Fibroblast of upper back skin (primary cell): ENCODE measurements around the gene EID2.

Experiments
- DNase-seq: peaks from one replicate; pipeline ENCODE4 v3.0.0-alpha.2; 2013

The EID2 gene

DNA sequence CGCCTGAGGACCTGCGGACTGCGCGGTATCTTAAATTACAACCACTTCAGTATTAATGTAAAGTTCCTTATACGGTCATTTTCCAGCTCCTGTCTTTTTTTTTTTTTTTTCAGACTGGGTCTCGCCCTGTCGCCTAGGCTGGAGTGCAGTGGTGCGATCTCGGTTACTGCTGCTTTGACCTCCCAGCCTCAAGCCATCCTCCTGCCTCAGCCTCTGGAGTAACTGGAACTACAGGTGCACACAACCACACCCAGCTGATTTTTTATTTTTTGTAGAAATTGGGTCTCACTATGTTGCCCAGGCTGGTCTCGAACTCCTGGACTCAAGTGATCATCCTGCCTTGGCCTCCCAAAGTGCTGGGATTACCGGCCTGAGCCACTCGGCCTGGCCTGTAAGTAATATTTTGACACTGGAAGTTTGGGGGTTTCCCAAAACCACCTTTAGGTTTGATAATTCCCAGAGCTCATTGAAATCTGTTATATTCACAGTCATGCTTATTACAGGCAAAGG is 6.9 kb downstream of the EID2 start:
- DNase-seq, result no peak

DNA sequence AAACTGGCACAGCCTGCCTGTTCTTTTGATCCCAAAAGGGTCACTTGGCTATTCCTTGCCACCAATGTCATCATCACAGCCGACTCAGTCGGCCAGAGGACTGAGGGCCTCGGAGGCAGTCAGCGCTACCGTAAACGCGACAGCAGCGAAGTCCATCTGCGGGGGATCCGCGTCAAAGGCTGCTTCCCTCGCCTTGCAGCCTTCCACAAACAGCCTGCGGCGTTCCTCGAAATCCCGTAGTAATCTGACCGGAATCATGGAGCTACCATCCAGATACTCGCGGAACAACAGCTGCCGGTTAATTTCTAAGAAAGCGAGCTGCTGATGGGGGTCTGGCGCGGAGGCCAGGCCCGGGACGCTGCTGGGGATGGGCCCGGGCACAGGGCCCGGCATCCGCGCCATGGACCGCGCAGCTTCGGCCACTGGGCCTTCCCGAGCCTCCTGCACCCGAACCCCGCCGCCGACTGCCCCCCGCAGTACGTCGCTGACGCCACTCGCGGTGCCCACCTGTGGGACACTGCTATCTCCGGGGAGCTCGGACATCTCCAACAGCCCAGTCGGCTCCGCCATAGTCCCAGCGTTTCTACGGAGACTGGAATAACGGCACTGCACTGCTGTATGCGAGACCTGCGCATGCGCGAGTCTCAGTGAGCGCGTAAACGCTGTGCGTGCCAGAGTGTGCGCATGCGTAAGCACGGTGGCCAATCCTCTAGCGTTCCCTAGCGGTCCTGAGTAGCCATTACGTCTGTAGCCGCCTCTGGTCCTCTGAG is 7.5 kb downstream of the EID2 start, which contains the start of gene EID2B:
TSS of gene EID2B (minus strand) at position 620 of the 770 bp plus-strand sequence. CDS start at position 570, 50 bp downstream.
- peak; percentile 95 for DNase-seq

DNA sequence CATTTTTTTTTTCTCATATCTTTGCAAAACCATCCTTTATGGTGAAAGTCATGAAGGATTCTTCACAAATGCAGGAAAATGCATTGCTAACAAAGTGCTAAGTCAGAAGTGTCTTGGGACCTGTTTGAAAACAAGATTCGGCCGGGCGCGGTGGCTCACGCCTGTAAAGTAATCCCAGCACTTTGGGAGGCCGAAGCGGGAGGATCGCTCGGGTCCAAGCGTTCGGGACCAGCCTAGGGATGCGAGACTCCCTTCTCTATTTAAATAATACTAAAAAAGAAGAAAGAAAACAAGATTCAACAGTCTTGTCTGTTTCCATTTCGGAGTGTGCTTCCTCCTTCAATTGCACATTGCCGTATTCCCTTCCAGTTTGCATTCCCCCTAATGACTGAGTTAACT is 8.1 kb downstream of the EID2 start:
- DNase-seq, result no peak

DNA sequence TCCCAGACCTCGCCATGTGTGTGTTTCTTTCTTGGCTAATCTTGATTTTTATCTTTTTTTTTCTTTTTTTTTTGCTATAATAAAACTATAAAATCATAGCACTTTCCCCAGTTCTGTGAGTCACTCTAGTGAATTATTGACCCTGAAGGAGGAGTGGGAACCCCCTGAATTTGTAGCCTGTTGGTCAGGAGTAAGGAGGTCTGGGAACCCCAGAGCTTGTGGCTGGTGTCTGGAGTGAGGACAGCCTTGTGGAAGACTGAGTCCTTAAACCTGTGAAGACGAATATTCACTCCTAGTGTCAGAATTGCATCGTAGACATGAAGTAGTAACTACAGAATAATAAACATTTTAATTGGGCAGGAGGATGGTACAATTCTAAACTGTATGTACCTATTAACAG is 14.8 kb downstream of the EID2 start:
- no peak for DNase-seq

DNA sequence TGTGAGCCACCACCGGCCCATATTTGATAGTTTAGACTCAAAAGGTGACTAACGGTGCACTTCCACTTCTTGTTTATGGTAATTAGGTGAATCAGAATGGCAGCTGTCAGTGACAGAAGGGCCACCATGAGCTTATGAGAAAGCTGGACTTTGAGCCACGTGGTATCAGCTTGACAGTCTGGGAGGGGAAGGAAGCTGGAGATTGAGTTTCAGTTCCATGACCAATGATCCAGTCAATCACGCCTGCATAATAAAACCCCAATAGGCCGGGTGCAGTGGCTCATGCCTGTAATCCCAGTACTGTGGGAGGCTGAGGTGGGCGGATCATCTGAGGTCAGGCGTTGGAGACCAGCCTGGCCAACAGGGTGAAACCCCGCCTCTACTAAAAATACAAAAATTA is 15.5 kb downstream of the EID2 start:
- DNase-seq, result no peak

DNA sequence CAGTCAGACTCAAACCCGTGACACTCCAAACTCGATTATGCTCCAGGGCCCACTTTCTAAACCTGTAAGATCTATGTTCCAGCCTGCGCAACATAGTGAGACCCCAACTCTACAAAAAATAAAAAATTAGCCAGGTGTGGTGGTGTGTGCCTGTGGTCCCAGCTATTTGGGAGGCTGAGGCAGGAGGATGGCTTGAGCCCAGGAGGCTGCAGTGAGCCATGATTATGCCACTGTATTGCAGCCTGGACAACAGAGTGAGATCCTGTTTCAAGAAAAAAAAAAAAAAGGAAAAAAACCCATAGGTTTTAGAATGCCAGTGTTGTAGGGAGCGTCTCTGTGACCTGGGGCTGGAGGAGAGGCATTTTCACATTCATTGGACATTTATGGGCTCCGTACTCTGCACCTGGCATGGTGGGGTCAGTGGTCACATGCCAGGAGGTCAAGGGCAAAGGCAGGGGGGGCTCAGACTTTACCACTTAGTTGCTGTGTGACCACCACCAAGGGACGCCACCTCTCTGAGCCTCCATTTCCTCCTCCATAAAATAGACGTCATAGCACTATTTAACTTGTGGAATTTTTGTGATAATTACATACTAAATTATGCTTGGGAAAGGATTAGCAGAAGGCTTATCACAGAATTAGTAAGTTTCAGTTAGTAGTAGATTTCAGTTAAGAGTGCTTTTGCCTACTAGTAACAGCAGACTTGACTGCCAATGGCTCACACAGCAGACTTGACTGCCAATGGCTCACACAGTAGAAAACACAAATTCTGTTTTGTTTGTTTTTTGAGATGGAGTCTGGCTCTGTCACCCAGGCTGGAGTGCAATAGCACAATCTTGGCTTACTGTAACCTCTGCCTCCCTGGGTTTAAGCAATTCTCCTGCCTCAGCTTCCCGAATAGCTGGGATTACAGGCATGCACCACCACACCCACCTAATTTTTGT is 19.1 kb downstream of the EID2 start:
- DNase-seq, result no peak

DNA sequence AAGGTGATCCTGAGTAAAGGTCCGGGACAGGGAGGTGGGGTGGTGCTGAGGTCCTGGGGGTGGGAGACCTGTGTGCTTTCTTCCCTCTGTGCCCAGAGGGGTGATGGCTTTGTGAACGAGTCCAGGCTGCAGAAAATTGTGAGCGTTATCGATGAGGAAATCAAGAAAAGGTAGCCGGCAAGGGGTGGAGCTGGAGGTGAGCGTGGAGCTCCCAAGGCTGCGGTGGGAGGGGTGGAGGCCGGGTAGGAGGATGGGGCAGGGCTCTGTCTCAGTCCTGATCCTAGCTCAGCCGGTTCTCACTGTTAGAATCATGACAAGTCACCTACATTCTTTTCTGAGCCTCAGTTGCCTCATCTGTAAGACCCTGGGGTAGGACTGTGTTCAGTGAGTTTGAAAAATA is 21.0 kb downstream of the EID2 start:
- DNase-seq, result no peak

DNA sequence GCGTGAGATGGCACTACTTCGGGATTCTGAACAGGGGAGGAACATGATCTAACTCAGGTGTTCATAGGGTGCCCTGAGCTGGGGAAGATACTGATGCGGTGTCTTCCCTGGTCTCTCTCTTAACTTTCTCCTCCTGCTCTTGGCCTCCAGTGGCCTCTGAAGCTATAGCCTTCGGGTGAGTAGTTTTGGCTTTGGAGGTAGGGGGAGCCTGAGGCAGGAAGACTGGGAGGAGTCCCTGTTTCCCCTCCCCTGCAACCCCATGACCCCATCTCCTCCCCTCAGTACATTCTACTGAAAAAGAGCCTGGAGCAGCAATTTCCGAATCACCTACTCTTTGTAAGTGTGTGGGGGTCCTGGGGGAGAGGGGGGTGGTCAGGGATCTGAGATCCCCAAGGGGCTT is 21.5 kb downstream of the EID2 start:
- DNase-seq, result no peak

DNA sequence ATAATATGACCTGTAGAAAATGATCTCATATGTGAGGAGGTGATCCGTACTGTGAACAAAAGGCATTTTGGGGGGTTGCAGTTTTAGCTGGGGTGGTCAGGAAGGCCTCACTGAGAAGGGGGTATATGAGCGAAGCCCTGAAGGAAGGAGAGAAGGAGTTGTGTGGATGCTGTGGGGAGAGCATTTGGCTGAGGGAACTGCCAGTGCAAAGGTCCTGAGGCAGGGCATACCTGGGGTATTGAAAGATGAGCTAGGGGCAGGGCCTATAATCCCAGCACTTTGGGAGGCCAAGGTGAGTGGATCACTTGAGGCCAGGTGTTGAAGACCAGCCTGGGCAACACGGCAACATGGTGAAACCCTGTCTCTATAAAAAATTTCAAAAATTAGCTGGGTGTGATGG is 22.5 kb downstream of the EID2 start:
- DNase-seq, result no peak

DNA sequence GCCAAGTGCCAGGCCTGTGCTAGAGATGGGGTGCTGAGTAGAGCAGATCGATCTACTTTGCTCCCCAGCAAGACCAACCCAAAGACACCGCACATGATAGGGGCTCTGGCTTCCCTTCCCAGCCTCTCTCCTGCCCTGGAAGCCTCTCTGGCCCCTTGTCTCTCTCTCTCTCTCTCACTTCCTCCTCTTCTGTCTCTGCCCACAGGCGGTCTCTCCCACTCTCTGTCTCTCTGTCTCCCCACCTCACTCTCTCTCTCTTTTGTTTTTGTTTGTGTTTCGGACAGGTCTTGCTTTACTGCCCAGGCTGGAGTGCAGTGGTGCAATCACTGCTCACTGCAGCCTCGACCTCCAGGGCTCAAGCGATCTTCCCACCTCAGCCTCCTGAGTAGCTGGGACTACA is 23.7 kb downstream of the EID2 start:
- DNase-seq, result no peak

DNA sequence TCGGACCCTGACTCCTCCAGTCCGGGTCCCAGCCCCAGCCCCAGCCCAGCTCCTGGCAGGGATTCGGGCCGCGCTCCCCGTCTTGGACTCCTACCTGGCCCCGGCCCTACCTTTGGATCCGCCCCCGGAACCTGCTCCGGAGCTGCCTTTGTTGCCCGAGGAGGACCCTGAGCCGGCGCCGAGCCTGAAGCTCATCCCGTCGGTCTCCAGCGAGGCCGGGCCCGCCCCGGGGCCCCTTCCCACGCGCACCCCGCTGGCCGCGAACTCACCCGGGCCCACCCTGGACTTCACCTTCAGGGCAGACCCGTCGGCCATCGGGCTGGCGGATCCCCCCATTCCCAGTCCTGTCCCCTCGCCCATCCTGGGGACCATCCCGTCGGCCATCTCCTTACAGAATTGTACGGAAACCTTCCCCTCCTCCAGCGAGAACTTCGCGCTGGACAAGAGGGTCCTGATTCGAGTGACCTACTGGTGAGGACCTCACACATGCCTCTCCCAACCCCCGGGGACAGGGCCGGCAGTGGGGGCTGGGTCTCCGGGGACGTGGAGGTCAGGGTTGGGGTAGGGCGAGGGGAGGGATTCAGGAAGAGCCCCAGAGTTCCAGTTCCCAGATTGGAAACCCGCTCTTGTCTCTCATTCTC is 24.3 kb downstream of the EID2 start:
- no peak for DNase-seq

DNA sequence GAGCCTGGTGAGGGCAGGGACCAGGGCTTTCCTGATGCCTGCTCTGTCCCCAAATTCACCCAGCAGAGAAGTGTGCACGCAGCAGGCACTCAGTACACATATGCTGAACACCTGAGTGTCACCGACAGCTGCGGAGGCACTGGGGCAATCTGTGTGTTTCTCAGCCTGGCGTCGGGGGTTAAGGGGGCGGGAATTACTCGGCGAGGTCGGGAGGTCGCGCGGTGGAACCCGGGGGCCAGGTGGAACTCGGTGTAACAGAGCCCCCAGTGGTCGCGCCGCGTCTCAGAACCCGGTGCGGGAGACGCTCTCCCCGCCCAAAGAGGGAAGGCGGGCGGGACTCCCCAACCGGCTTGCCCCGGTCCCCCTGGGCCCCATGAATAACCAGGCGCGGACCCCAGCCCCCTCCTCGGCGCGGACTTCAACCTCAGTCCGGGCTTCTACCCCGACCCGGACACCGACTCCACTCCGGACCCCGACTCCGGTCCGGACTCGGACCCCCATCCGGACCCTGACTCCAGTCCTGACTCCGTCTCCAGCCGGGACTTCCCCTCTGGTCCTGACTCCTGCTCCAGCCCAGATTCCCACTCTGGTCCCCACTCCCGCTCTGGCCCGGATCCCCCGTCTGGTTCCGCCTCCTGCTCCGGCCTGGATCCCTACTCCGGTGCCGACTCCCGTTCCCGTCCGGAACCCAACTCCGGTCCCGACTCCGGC is 25.0 kb downstream of the EID2 start, which contains the start of gene SELENOV:
TSS of gene SELENOV (plus strand) at position 300 of the 711 bp plus-strand sequence. CDS start at position 374, 74 bp downstream.
- DNase-seq, result no peak

DNA sequence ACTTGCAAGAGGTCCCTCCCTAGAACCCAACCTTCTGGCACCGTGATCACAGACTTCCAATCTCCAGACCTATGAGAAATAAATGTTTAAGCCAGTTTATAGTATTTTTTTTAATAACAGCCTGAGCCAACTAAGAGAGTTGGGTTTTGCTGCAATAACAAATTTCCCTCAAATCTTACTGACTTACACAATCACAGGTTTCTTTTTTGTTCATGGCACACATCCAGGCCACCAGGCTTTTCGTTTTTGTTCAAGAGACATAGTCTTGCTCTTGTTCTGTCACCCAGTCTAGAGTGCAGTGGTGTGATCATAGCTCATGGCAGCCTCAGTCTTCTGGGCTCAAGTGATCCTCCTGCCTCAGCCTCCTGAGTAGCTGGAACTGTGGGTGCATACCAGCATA is 27.0 kb downstream of the EID2 start:
- no peak for DNase-seq

DNA sequence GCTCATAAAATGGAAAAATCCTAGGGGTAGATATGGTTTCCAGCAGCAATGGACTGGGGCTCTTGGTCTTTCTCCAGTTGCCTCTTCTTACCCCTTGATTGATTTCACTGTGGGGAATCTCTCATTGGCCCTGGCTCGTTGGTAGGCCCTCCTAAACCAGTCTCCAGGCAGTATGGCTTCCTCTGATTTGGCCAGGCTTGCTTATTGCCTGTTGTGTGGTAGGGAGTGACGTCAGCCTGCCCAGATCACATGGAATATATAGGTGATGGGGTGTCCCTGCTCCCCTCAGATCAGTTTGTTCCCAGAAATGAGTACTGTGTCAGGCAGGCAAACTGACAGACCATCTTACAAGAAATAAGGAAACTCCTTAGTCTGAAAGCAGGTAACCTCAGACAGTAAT is 30.7 kb downstream of the EID2 start:
- DNase-seq, result no peak

DNA sequence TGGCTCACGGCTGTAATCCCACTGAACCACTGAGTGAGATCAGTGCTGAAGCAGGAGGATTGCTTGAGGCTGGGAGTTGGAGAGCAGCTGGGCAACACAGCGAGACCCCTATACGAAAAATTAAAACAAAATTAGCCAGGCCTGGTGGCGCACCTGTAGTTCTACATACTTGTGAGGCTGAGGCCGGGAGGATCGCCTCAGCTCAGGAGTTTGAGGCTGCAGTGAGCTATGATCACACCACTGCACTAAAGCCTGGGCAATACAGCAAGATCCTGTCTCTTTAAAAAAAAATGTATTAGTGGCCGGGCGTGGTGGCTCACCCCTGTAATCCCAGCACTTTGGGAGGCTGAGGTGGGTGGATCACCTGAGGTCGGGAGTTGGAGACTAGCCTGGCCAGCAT is 31.3 kb downstream of the EID2 start:
- DNase-seq, result no peak

DNA sequence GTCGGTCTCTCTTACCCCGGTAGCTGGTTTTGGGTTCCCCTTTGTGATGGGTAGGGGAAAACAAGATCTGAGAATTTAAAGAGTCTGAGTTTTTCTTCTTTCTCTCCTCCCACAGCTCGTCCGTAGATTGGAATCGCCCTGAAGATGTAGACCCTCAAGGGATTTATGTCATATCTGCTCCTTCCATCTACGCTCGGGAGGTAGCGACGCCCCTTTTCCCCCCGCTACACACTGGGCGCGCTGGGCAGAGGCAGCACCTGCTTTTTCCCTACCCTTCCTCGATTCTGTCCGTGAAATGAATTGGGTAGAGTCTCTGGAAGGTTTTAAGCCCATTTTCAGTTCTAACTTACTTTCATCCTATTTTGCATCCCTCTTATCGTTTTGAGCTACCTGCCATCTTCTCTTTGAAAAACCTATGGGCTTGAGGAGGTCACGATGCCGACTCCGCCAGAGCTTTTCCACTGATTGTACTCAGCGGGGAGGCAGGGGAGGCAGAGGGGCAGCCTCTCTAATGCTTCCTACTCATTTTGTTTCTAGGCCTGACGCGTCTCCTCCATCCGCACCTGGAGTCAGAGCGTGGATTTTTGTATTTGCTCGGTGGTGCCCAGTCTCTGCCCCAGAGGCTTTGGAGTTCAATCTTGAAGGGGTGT is 32.1 kb downstream of the EID2 start:
- DNase-seq, result no peak

DNA sequence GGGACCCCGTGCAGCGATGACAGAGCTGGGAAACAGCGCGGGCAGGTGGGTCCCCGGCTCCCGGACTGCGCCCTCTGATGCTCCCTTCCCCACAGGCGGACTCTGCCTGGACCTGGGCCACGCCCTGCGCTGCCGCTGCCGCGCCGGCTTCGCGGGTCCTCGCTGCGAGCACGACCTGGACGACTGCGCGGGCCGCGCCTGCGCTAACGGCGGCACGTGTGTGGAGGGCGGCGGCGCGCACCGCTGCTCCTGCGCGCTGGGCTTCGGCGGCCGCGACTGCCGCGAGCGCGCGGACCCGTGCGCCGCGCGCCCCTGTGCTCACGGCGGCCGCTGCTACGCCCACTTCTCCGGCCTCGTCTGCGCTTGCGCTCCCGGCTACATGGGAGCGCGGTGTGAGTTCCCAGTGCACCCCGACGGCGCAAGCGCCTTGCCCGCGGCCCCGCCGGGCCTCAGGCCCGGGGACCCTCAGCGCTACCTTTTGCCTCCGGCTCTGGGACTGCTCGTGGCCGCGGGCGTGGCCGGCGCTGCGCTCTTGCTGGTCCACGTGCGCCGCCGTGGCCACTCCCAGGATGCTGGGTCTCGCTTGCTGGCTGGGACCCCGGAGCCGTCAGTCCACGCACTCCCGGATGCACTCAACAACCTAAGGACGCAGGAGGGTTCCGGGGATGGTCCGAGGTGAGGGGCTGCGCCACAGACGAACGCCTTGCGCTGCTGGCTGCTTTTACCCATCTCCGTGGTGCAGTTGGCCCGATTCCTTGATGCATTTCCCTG is 32.8 kb downstream of the EID2 start:
- DNase-seq, result peak; percentile 64

DNA sequence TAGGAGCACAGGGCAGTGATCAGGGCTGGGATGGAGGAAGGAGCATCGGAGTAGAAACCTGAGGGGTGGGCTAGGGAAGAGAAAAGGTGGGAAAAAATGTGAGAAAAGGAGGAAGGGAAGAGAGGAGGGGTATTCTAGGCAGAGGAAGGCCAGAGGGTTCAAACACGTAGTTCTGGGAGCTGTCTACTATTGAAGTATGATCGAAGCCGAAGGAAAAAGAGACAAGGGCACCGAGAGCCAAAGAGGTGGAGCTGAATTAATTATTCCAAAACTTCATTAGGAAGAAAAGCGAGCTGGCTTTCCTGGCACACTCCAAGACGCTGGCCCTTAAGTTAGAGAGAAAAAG is 33.4 kb downstream of the EID2 start:
- no peak for DNase-seq

DNA sequence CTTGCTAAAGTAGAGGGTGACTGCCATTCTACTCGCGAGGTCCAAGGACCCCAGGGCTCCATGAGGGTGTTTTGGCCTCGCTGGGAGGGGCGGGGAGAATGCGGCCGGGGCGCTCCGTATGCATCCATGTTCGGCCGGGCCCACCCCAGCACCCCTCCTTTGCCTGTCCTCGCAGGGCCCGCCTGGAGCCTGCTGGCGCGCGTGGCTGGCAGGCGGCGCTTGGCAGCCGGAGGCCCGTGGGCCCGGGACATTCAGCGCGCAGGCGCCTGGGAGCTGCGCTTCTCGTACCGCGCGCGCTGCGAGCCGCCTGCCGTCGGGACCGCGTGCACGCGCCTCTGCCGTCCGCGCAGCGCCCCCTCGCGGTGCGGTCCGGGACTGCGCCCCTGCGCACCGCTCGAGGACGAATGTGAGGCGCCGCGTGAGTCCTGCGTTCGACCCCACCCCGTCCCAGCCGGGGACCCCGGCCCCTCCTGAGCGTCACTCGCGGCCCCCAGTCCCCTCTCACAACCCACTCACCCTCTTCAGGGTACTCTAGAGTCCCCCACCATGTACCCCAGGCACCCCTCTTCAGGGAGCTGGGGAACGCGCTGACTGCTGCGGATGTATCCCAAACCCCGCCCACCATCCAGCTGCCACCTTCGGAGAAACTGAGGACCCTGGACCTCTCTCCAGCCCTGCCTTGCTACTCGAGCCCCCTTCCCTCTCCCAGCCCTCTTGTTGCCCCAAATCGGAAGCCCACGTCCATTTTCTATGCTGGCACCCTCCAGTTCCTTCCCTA is 37.1 kb downstream of the EID2 start:
- DNase-seq, result peak; percentile 59

DNA sequence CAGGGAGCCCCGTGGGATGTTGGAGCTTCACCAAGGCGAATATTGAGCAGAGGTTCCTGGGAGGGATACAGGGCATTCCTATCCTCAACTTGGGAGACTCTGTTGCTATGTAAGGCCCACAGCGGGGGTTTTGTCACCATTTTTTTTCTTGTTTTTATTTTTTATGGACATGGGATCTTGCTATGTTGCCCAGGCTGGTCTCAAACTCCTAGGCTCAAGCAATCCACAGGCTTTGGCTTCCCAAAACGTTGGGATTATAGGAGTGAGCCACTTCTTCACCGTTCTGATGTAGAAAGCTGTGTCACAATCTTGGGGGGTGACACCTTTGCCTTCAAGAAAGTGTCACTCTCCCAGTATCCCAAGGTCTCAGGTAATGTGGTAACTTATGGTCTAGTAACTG is 38.6 kb downstream of the EID2 start:
- no peak for DNase-seq
